Measurements from ENCODE around the gene KIAA1958. TPM values are rescaled to one million over a fixed set of nuclear protein-coding genes. Genes with fewer than 3 reads are reported as not detected.
A peak's percentile ranks its signal among the peaks of the same experiment; 100 is the strongest.

KIAA1958 gene
- total RNA-seq, 1 experiment from 2014 or later = 4.2 TPM

- no TSS peak for BruUV-seq (replicated peaks)
- H3F3A ChIP-seq (ENCODE audit: low read length, unreplicated experiment) = no peaks in the 10 kb centered on the region
- ChIA-PET CTCF (no interaction called here), POLR2A (ENCODE audit: unreplicated experiment) (no interaction called here)
- peaks cover 30% of the 10 kb centered on the region for H3K79me2 ChIP-seq (ENCODE audit: low read length)
- ATAC-seq (no peak), DNase-seq (no peak)
- H3K9ac ChIP-seq (ENCODE audit: low read length) = no peak overlapping the region
- H3K27me3 ChIP-seq (ENCODE audit: low read length) = no peaks in the 10 kb centered on the region
- no peaks in the 10 kb centered on the region for H3K36me3 ChIP-seq (ENCODE audit: low read depth, low read length)
- TF ChIP-seq, protein P1, sequence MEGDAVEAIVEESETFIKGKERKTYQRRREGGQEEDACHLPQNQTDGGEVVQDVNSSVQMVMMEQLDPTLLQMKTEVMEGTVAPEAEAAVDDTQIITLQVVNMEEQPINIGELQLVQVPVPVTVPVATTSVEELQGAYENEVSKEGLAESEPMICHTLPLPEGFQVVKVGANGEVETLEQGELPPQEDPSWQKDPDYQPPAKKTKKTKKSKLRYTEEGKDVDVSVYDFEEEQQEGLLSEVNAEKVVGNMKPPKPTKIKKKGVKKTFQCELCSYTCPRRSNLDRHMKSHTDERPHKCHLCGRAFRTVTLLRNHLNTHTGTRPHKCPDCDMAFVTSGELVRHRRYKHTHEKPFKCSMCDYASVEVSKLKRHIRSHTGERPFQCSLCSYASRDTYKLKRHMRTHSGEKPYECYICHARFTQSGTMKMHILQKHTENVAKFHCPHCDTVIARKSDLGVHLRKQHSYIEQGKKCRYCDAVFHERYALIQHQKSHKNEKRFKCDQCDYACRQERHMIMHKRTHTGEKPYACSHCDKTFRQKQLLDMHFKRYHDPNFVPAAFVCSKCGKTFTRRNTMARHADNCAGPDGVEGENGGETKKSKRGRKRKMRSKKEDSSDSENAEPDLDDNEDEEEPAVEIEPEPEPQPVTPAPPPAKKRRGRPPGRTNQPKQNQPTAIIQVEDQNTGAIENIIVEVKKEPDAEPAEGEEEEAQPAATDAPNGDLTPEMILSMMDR (conservative IDR thresholded peaks at IDR 0.05; ENCODE audit: low read depth, low read length) = no peak
- TF ChIP-seq EZH2phosphoT487 (IDR thresholded peaks at IDR 0.05; ENCODE audit: borderline replicate concordance, low read length) (no peak), EZH2 (IDR thresholded peaks at IDR 0.05; ENCODE audit: low read length, unreplicated experiment) (no peak)
- intact Hi-C loops (cut with micrococcal nuclease) = loop anchor here (10.0 kb wide), 1 partner anchor 101 kb away; the partner anchor contains the start of gene HSDL2
- no peak overlapping the region for H3K27ac ChIP-seq (ENCODE audit: low read length)
- H4K20me1 ChIP-seq (ENCODE audit: low read length) = no peaks in the 10 kb centered on the region
- H3K9me2 ChIP-seq (replicated peaks; ENCODE audit: low read length) = no peaks in the 10 kb centered on the region
- peak overlapping the region; percentile 96 for H3K4me3 ChIP-seq (ENCODE audit: low read length)
- H3K9me3 ChIP-seq (ENCODE audit: low read length) = no peaks in the 10 kb centered on the region
- peak overlapping the region; percentile 99 for H3K4me2 ChIP-seq (ENCODE audit: low read length)
- peaks cover 14% of the 10 kb centered on the region for H3K4me1 ChIP-seq (ENCODE audit: insufficient read depth, low read length)
- H2AFZ ChIP-seq (ENCODE audit: low read length) = peak overlapping the region; percentile 97; the same call in 1 of the 2 replicates
Measured at GRCh38 chr9:112485574-112485973, 1.1 kb upstream of the KIAA1958 start.

DNA sequence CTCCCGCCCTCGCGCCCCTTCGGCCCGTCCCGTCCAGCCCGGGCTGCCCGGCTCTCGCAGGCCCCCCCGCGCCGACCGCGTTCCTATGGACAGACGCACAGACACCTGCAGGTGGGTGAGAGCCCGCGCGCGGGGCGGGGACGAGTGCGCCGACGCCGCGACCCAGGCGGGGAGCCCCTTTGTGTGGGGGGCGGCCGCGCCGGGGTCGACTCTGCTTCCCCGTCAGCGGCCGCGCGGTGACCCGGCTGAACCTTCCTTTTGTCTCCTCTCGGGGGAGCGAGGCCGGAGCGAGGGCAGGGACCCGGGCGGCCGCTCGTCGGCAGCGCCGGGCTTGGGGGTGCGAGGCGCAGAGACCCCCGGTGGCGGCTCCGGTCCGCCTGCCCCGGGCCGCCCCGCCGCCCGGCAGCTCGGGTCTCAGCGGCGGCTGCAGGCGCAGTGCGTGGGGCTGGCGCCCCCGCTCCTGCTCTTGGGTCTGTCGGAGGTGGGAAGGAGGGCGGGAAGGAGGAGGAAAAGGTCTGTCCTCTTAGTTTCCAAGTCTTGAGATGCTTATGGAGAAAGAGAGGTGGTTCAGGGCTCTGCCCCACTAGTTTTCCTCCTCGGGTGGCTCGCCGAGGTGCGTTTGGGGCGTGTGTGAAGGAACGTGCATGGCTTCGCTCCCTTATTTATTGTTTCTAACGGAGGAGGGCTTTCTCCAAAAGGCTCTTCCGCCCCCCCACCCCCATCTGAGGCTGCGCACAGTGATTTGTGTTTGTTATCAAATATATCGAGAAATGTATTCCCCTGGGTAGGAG, 576 bp downstream of the KIAA1958 start:
- H3K9me3 ChIP-seq (ENCODE audit: low read length) = no peaks in the 10 kb centered on the region
- no TSS peak for BruUV-seq (replicated peaks)
- no peaks in the 10 kb centered on the region for H3K27me3 ChIP-seq (ENCODE audit: low read length)
- H3K9ac ChIP-seq (ENCODE audit: low read length) = peak overlapping the region; percentile 41; the same call in 1 of the 2 replicates
- DNase-seq (peak; percentile 42), ATAC-seq (peak; percentile 76)
- H2AFZ ChIP-seq (ENCODE audit: low read length) = peak overlapping the region; percentile 84
- peaks cover 39% of the 10 kb centered on the region for H3K79me2 ChIP-seq (ENCODE audit: low read length)
- CTCF ChIA-PET = no interaction called here
- peak overlapping the region; percentile 92 for H3K4me2 ChIP-seq (ENCODE audit: low read length)
- H3K4me3 ChIP-seq (ENCODE audit: low read length) = peak overlapping the region; percentile 82
- no peak overlapping the region for H3K27ac ChIP-seq (ENCODE audit: low read length)
- TF ChIP-seq EZH2phosphoT487 (IDR thresholded peaks at IDR 0.05; ENCODE audit: borderline replicate concordance, low read length) = no peak
- no peak for TF ChIP-seq EZH2 (IDR thresholded peaks at IDR 0.05; ENCODE audit: low read length, unreplicated experiment)
- TF ChIP-seq, protein P1 (conservative IDR thresholded peaks at IDR 0.05; ENCODE audit: low read depth, low read length) = no peak
- intact Hi-C loops (cut with micrococcal nuclease) = loop anchor here (2.0 to 10.0 kb wide), 3 partner anchors 102 to 220 kb away; partner anchors contain the start of gene HSDL2
- H3K36me3 ChIP-seq (ENCODE audit: low read depth, low read length) = no peaks in the 10 kb centered on the region
- POLR2A ChIA-PET (ENCODE audit: unreplicated experiment) = no interaction called here
- H4K20me1 ChIP-seq (ENCODE audit: low read length) = no peaks in the 10 kb centered on the region
- no peaks in the 10 kb centered on the region for H3F3A ChIP-seq (ENCODE audit: low read length, unreplicated experiment)
- peaks cover 14% of the 10 kb centered on the region for H3K4me1 ChIP-seq (ENCODE audit: insufficient read depth, low read length)
- H3K9me2 ChIP-seq (replicated peaks; ENCODE audit: low read length) = no peaks in the 10 kb centered on the region
